ENCODE data around the gene RSL1D1.
A peak's percentile ranks its signal among the peaks of the same experiment; 100 is the strongest.

RSL1D1 gene

DNA sequence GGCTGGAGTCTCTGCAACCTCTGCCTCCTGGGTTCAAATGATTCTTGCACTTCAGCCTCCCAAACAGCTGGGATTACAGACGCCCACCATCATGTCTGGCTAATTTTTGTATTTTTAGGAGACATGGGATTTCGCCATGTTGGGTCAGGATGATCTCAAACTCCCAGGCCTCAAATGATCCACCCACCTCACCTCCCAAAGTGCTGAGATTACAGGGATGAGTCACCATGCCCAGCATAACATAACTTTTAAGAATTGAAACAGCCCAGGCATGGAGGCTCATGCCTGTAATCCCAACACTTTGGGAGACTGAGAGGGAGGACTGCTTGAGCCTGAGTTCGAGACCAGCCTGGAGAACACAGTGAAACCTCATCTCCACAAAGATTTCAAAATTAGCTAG lies 2.5 kb downstream of the RSL1D1 start:
- TF ChIP-seq, protein P1, sequence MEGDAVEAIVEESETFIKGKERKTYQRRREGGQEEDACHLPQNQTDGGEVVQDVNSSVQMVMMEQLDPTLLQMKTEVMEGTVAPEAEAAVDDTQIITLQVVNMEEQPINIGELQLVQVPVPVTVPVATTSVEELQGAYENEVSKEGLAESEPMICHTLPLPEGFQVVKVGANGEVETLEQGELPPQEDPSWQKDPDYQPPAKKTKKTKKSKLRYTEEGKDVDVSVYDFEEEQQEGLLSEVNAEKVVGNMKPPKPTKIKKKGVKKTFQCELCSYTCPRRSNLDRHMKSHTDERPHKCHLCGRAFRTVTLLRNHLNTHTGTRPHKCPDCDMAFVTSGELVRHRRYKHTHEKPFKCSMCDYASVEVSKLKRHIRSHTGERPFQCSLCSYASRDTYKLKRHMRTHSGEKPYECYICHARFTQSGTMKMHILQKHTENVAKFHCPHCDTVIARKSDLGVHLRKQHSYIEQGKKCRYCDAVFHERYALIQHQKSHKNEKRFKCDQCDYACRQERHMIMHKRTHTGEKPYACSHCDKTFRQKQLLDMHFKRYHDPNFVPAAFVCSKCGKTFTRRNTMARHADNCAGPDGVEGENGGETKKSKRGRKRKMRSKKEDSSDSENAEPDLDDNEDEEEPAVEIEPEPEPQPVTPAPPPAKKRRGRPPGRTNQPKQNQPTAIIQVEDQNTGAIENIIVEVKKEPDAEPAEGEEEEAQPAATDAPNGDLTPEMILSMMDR (IDR thresholded peaks at IDR 0.05; ENCODE audit: low read length, missing control alignments) = no peak
- H3K4me3 ChIP-seq (replicated peaks; ENCODE audit: low read depth, low read length) = no peak overlapping the region
- peak; percentile 16 for DNase-seq (ENCODE audit: low read depth)

- TF ChIP-seq, protein P1 (IDR thresholded peaks at IDR 0.05; ENCODE audit: low read length, missing control alignments) = no peak
- no peak overlapping the region for H3K4me3 ChIP-seq (replicated peaks; ENCODE audit: low read depth, low read length)
- DNase-seq (ENCODE audit: low read depth) = no peak
These were observed 6.8 kb downstream of the RSL1D1 start for GRCh38 chr16:11844499-11844898.

DNA sequence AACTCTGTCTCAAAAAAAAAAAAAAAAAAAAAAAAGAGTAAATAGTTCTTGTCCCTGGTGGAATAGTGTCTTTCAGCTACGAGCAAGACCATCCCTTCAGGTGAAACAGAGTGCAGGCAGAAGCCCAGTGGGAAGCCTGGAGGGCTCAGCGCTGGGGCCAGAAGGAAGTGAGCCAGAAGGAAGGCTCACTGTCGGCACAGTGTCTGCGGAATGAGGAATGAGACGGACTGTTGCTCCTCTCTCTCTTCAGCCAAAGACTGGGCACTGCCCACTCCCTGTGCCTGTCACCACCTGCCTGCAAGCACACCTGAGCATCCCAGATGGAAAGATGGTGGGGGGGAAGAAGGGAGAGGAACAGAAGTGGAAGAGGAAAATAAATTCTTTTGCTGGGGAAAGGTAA lies 7.5 kb downstream of the RSL1D1 start:
- TF ChIP-seq, protein P1 (IDR thresholded peaks at IDR 0.05; ENCODE audit: low read length, missing control alignments) = no peak
- no peak for DNase-seq (ENCODE audit: low read depth)
- no peak overlapping the region for H3K4me3 ChIP-seq (replicated peaks; ENCODE audit: low read depth, low read length)

- DNase-seq (ENCODE audit: low read depth) = no peak
- TF ChIP-seq, protein P1 (IDR thresholded peaks at IDR 0.05; ENCODE audit: low read length, missing control alignments) = no peak
- no peak overlapping the region for H3K4me3 ChIP-seq (replicated peaks; ENCODE audit: low read depth, low read length)
These were observed 8.1 kb downstream of the RSL1D1 start for GRCh38 chr16:11843206-11843605.

DNA sequence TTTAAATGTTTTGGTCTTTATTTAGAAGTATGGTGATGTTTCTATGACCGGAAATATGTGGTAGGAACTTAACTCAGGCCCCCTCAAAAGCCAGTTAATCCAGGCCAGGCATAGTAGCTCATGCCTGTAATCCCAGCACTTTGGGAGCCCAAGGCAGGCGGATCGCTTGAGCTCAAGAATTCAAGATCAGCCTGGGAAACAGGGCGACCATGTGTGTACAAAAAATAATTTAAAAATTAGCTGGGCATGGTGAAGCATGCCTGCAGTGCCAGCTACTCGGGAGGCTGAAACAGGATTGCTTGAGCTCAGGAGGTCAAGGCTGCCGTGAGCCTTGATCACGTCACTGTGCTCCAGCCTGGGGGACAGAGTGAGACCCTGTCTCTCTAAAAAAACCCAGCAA lies 10.3 kb downstream of the RSL1D1 start:
- H3K4me3 ChIP-seq (replicated peaks; ENCODE audit: low read depth, low read length) = no peak overlapping the region
- TF ChIP-seq, protein P1 (IDR thresholded peaks at IDR 0.05; ENCODE audit: low read length, missing control alignments) = no peak
- DNase-seq (ENCODE audit: low read depth) = no peak

DNA sequence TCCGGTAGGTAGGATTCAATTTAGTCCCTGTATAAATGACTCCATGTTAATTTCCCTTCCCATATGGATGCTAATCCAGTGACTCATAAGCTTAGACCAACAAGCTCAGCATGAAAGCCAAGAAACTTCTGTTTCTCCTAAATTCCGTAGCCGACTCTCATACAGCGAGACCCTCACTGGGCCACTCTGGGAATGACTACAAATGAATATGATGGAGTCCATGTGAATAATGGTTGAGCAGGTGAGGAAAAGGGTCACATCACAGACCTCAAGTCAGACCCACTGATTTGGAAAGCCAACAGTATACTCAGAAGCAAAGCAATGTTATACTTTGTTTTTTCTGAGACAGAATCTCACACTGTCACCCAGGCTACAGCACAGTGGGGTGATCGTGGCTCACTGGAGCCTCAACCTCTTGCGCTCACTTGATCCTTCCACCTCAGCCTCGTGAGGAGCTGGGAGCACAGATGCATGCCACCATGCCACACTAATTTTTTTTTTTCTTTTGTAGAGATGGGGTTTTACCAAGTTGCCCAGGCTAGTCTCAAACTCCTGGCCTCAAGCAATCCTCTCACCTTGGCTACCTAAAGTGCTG lies 14.6 kb downstream of the RSL1D1 start:
- peak; percentile 68 for DNase-seq (ENCODE audit: low read depth)
- TF ChIP-seq, protein P1 (IDR thresholded peaks at IDR 0.05; ENCODE audit: low read length, missing control alignments) = no peak
- H3K4me3 ChIP-seq (replicated peaks; ENCODE audit: low read depth, low read length) = no peak overlapping the region

Data from fibroblast of pulmonary artery (primary cell).